RWPE2 (cell line): ENCODE data around the gene TOMM6.

Experiments
- ATAC-seq: fragments of 200-7000 bp; cut with Tn5 transposase; 3 replicates; pipeline ENCODE4 v1.9.1; 2021; ENCODE audit warnings: low read depth
- DNase-seq: peaks from one replicate; pipeline ENCODE4 v3.0.0-alpha.2; 2020; ENCODE audit warnings: low spot score
- H3K27ac ChIP-seq: fragments of 450-650 bp; 2 replicates; pipeline ENCODE4 v1.5.1; 2017; ENCODE audit warnings: mild to moderate bottlenecking; ENCODE audit not compliant: poor library complexity, severe bottlenecking
- H3K27me3 ChIP-seq: fragments of 250-450 bp; sonication (Bioruptor Pico); 2 replicates; pipeline ENCODE4 v1.5.1; 2021; ENCODE audit warnings: mild to moderate bottlenecking, moderate library complexity; ENCODE audit not compliant: insufficient read depth, poor library complexity, severe bottlenecking
- H3K36me3 ChIP-seq: fragments of 250-450 bp; sonication (Bioruptor Pico); 2 replicates; pipeline ENCODE4 v1.5.1; 2020; ENCODE audit warnings: low read depth, mild to moderate bottlenecking, moderate library complexity
- H3K4me1 ChIP-seq: fragments of 250-450 bp; sonication (Bioruptor Pico); 2 replicates; pipeline ENCODE4 v1.5.1; 2021; ENCODE audit warnings: mild to moderate bottlenecking, moderate library complexity; ENCODE audit not compliant: insufficient read depth, poor library complexity, severe bottlenecking
- H3K4me3 ChIP-seq: fragments of 250-450 bp; sonication (Bioruptor Pico); 2 replicates; pipeline ENCODE4 v1.5.1; 2021; ENCODE audit warnings: mild to moderate bottlenecking, moderate library complexity; ENCODE audit not compliant: severe bottlenecking
- H3K9me3 ChIP-seq: fragments of 250-450 bp; sonication (Bioruptor Pico); 2 replicates; pipeline ENCODE4 v1.5.1; 2021; ENCODE audit warnings: mild to moderate bottlenecking, moderate library complexity; ENCODE audit not compliant: severe bottlenecking
- CTCF ChIP-seq: fragments of 450-650 bp; IDR thresholded peaks from one replicate; pipeline ENCODE4 v1.5.1; 2017; ENCODE audit warnings: mild to moderate bottlenecking, moderate library complexity; ENCODE audit not compliant: poor library complexity, severe bottlenecking

TOMM6 gene

GRCh38 chr6:41775293-41775882 lies 12.1 kb upstream of the TOMM6 start:
- Histone ChIP-seq H3K27me3 (no peaks in the 10 kb centered on the region), H3K4me3 (no peak overlapping the region), H3K9me3 (no peaks in the 10 kb centered on the region), H3K27ac (no peak overlapping the region), H3K36me3 (peaks cover 55% of the 10 kb centered on the region), H3K4me1 (peaks cover 3% of the 10 kb centered on the region)
- TF ChIP-seq CTCF = no peak
- DNase-seq = no peak
- ATAC-seq = no peak

GRCh38 chr6:41777551-41778285 lies 9.8 kb upstream of the TOMM6 start:
- Histone ChIP-seq H3K27ac (no peak overlapping the region), H3K4me3 (no peak overlapping the region), H3K36me3 (peaks cover 47% of the 10 kb centered on the region), H3K27me3 (no peaks in the 10 kb centered on the region), H3K4me1 (peaks cover 9% of the 10 kb centered on the region), H3K9me3 (no peaks in the 10 kb centered on the region)
- DNase-seq (no peak), ATAC-seq (no peak)
- no peak for TF ChIP-seq CTCF

GRCh38 chr6:41778895-41779294 lies 8.6 kb upstream of the TOMM6 start:
- Histone ChIP-seq H3K36me3 (peaks cover 39% of the 10 kb centered on the region), H3K4me3 (peak overlapping the region; percentile 70), H3K9me3 (no peaks in the 10 kb centered on the region), H3K4me1 (peaks cover 9% of the 10 kb centered on the region), H3K27ac (no peak overlapping the region), H3K27me3 (no peaks in the 10 kb centered on the region)
- DNase-seq = no peak
- no peak for TF ChIP-seq CTCF
- ATAC-seq = no peak

- peak overlapping the region; percentile 71 for H3K27ac ChIP-seq
- ATAC-seq = no peak
- peaks cover 9% of the 10 kb centered on the region for H3K4me1 ChIP-seq
- H3K27me3 ChIP-seq = no peaks in the 10 kb centered on the region
- no peaks in the 10 kb centered on the region for H3K9me3 ChIP-seq
- no peak for DNase-seq
- peak overlapping the region; percentile 70 for H3K4me3 ChIP-seq
- H3K36me3 ChIP-seq = peaks cover 37% of the 10 kb centered on the region
- no peak for TF ChIP-seq CTCF
Measured at GRCh38 chr6:41779336-41779735, 8.2 kb upstream of the TOMM6 start.
